T1000 (cell line): Measurements from ENCODE around the gene HLX.

Source experiments
- DNase-seq: peaks from one replicate; lab custom pipeline; 2025; ENCODE audit warnings: mixed read lengths; lab: John Stamatoyannopoulos, UW

HLX gene

DNA sequence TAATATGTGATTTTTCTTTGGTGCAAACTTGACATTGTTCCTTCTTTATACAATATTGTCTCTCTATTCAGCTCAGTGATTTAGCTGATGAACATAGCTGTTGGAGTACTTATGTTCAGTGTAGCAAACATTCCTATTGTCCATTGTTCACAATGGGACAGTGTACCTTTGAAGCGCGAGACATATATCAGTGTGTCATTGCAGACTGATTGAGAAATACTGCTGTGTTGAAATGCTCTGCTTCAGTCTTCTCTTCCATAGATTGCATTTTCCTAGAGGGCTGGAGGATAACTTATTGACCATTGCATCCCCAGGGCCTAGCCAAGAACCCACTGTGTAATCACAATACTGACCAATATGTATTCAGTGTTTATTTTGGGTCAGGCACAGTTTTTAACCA, 46.5 kb downstream of the HLX start:
- DNase-seq = no peak

DNA sequence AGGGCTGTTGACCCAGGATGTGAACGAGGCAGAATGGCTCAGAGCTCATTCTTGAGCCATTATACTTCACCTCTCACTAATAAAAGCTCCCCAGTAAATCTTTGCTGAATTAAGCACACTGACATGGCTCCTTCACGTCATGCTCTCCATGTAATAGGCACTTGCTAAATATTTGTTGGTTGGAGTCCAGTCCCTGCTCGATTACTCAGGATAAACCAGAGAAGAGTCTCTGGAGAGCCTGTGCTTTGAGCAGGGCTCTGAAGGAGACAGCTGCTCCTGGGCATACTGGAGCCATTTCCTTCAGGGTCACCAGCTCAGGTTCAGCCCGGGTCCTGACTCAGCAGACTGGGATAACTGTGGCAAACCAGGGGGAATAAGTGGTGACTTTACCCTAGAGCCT, 46.9 kb downstream of the HLX start:
- DNase-seq = peak; percentile 65

- DNase-seq = no peak
Measured at GRCh38 chr1:220927442-220927841, 48.2 kb downstream of the HLX start.

DNA sequence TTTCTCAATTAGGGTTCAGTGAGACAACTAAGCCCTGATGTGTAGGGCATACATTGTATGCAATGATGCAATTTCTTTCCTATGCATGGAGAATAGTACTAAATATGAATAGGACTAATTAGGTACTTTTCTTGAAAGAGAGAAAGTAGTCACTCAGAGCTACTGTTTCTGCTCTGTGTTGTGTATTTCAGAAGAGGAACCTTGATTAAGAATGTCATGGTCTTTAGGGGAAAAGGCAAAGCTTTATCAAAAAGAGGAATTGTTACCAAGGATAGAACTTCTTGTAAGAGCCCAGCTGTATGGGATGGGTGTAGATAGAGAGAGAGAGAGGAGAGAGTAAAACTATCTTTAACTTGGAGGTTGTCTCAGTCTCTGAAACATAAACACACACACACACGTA, 49.1 kb downstream of the HLX start:
- DNase-seq = no peak

DNA sequence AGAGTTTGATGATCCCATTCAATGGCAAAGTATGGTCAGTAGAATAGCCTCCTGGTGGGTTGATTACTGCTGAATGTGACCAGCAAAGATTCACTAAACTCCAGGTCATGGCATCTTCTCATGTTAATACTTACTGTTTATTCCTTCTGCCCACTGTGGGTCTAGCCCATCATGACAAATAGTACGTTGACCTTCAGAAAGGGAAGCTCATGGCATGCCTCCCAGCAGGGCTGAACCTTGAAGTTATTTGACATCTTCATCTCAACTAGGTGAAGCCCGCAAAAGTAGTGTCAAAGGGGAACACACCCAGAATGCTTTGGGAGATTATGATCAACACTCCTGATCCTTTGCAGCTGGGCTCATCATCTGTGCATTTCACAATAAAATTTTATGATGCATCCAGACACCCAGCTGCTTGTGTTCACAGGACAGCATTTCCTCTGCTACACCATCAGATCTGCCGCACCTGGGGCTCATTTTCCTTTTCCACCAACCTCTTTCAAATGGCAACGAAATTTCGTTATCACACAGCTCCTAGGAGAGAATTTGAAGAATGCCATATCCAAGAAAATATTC, 49.6 kb downstream of the HLX start:
- DNase-seq = no peak

DNA sequence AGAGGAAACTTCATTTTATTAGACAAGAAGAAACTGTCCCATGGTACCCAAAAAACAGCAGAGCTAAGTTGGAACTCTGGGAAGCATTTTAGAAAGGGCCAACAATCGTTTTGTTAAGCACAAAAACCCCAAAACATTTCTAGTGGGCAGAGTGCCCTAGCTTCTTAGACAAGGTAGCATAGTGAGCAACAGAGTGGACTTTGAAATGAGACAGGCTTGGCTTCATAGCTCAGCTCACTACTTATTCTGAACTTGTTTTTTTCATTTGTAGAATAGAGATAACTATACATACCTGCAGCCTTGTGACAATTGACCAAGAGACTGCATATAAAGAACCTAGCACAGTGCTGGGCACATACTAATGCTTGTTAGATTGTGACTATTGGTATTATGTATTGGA, 50.1 kb downstream of the HLX start:
- no peak for DNase-seq
